HepG2 (cell line): ENCODE data around the gene RIPOR3. TPM values are rescaled to one million over a fixed set of nuclear protein-coding genes. Genes with fewer than 3 reads are reported as not detected.

Experiments used
- ATF1 ChIP-seq: IDR thresholded peaks from 2 replicates; pipeline ENCODE4 v1.6.1; 2016; ENCODE audit warnings: mild to moderate bottlenecking, control low read depth
- CENPBD1 ChIP-seq: sonication (generic); formaldehyde crosslinking; IDR thresholded peaks from 2 replicates; pipeline ENCODE4 v1.8.0; 2022; ENCODE audit warnings: missing genetic modification reagents, low read depth, mild to moderate bottlenecking, borderline replicate concordance
- FOXK2 ChIP-seq: fragments of 450-650 bp; IDR thresholded peaks from 2 replicates; pipeline ENCODE4 v1.6.1; 2016
- HOXA5 ChIP-seq: sonication (generic); formaldehyde crosslinking; IDR thresholded peaks from 2 replicates; pipeline ENCODE4 v1.4.0; 2020; ENCODE audit warnings: missing genetic modification reagents
- JUND ChIP-seq: sonication (generic); formaldehyde crosslinking; IDR thresholded peaks from 2 replicates; pipeline ENCODE4 v1.8.0; 2022; ENCODE audit warnings: mild to moderate bottlenecking, missing genetic modification reagents
- MAFF ChIP-seq: IDR thresholded peaks from 2 replicates; pipeline ENCODE4 v1.6.1; 2011; ENCODE audit warnings: low read depth, low read length, improper control_type of control experiment
- MLXIP ChIP-seq: sonication (generic); formaldehyde crosslinking; IDR thresholded peaks from 2 replicates; pipeline ENCODE4 v1.9.0; 2021; ENCODE audit warnings: missing genetic modification reagents, borderline replicate concordance
- MTA3 ChIP-seq: sonication (generic); formaldehyde crosslinking; IDR thresholded peaks from 2 replicates; pipeline ENCODE4 v1.4.0; 2020; ENCODE audit warnings: missing genetic modification reagents
- ONECUT2 ChIP-seq: sonication (generic); formaldehyde crosslinking; IDR thresholded peaks from 2 replicates; pipeline ENCODE4 v1.4.0; 2020; ENCODE audit warnings: missing genetic modification reagents
- PPARG ChIP-seq: conservative IDR thresholded peaks from 2 replicates; pipeline ENCODE4 v1.6.1; 2016; ENCODE audit warnings: missing biosample characterization, missing genetic modification reagents
- ZNF569 ChIP-seq: sonication (generic); formaldehyde crosslinking; IDR thresholded peaks from 2 replicates; pipeline ENCODE4 v1.5.0; 2020; ENCODE audit warnings: mild to moderate bottlenecking, missing genetic modification reagents, moderate library complexity, borderline replicate concordance
- polyA plus RNA-seq, 8 experiments: library from polyadenylated mRNA; depleted of rRNA in 3 of 8; stranded (reverse) in 7 of 8; unstranded in 1 of 8; fragments of >200 nt; fragmentation: Illumina TruSeq in 4 of 8; extraction: Trizol in 4 of 8; gene quantifications; 2 replicates each; pipeline versions ENCODE4 v1.2.1 to v1.2.3, GENCODE V29; 2011 to 2016; ENCODE audit warnings: low read depth in 4 of 8, missing spikeins in 1 of 8, mixed read lengths in 1 of 8; ENCODE audit not compliant: insufficient read depth in 1 of 8
- total RNA-seq, 5 experiments: library from RNA; depleted of rRNA; stranded (reverse); fragments of >200 nt; fragmentation: Illumina TruSeq; extraction: Trizol; gene quantifications; 2 replicates each; pipeline ENCODE4 v1.2.3, GENCODE V29; 2016; ENCODE audit warnings: low read depth in 1 of 5
- TF ChIP-seq, protein P1 (sequence below), 2 experiments: sonication (generic) in 1 of 2; formaldehyde crosslinking in 1 of 2; IDR thresholded peaks; 2 replicates each; pipeline versions ENCODE4 v1.4.0 to v1.6.1; 2016 to 2020; ENCODE audit warnings: borderline replicate concordance in 1 of 2, low read depth in 1 of 2, mild to moderate bottlenecking in 1 of 2, missing genetic modification reagents in 1 of 2
- TF ChIP-seq, protein P2 (sequence below): sonication (generic); formaldehyde crosslinking; IDR thresholded peaks from 2 replicates; pipeline ENCODE4 v1.8.0; 2022; ENCODE audit warnings: missing genetic modification reagents, mild to moderate bottlenecking, inconsistent platforms, borderline replicate concordance
- TF ChIP-seq, protein P3 (sequence below): sonication (generic); formaldehyde crosslinking; IDR thresholded peaks from 2 replicates; pipeline ENCODE4 v1.5.0; 2020; ENCODE audit warnings: mild to moderate bottlenecking, missing genetic modification reagents, borderline replicate concordance

The RIPOR3 gene
- total and polyA plus RNA-seq, 2 of the 13 experiments (the other 11 are each of a cell fraction or from before 2014, with no cell fraction given), result 0.18 TPM; not detected in 1

DNA sequence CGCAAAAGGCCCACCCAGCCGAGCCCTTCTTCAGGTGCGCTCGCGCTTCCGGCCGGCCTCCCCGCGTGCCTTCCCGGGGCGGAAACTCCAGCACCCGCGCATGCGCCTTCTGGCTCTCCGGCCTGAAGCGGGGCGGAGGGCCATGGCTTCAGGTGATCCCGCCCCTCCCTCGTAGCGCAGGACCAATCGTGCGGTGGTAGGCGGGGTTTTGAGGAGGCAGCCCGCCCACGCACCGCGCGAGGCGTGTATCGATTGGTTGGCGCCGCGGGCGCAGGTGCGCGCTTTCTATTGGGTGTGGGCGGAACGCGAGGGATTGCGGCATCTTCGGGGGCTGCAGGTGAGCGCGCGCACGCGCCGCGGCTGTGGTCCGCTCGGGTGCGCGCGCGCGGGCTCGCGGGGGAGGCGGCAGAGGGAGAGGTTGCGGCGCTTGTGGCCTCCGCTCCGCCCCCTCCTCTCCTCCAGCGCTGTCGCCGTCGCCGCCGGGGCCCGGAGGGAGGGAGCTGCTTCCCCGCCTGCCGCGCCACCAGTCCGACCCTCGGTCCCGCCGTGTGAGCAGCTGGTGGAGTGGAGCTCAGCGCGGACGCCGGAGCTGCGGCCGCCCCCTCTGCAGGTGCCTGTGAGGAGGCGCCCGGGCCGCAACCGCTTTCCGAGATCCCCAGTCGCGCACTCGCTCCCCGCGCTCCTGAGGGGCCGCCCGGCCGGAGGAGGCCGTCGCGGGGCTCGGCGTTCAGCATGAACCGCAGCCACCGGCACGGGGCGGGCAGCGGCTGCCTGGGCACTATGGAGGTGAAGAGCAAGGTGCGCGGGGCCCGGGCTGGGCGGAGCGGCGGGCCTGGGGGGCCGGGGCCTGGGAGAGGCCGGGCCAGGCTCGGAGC lies 40.0 kb upstream of the RIPOR3 start, which contains the start of gene PARD6B (continued):
- TF ChIP-seq, protein P1, sequence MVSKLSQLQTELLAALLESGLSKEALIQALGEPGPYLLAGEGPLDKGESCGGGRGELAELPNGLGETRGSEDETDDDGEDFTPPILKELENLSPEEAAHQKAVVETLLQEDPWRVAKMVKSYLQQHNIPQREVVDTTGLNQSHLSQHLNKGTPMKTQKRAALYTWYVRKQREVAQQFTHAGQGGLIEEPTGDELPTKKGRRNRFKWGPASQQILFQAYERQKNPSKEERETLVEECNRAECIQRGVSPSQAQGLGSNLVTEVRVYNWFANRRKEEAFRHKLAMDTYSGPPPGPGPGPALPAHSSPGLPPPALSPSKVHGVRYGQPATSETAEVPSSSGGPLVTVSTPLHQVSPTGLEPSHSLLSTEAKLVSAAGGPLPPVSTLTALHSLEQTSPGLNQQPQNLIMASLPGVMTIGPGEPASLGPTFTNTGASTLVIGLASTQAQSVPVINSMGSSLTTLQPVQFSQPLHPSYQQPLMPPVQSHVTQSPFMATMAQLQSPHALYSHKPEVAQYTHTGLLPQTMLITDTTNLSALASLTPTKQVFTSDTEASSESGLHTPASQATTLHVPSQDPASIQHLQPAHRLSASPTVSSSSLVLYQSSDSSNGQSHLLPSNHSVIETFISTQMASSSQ (IDR thresholded peaks at IDR 0.05; ENCODE audit: low read depth), result no peak
- TF ChIP-seq, protein P1 (CRISPR knock-in tag; IDR thresholded peaks at IDR 0.05; ENCODE audit: borderline replicate concordance), result peak; percentile 45; the same call in 1 of the 2 replicates
- TF ChIP-seq, protein P2, sequence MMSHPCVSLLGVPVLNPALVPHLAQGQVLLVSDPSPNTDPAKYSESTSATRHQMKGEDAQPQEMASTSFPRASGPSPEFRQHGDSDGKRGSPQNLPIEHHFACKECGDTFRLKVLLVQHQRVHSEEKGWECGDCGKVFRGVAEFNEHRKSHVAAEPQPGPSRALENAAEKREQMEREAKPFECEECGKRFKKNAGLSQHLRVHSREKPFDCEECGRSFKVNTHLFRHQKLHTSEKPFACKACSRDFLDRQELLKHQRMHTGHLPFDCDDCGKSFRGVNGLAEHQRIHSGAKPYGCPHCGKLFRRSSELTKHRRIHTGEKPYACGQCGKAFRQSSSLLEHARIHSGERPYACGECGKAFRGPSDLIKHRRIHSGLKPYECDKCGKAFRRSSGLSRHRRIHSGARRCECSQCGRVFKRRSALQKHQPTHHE, result 0 out of 2 replicates have a peak, but pooled peaks have one; percentile 47
- TF ChIP-seq, protein P3, sequence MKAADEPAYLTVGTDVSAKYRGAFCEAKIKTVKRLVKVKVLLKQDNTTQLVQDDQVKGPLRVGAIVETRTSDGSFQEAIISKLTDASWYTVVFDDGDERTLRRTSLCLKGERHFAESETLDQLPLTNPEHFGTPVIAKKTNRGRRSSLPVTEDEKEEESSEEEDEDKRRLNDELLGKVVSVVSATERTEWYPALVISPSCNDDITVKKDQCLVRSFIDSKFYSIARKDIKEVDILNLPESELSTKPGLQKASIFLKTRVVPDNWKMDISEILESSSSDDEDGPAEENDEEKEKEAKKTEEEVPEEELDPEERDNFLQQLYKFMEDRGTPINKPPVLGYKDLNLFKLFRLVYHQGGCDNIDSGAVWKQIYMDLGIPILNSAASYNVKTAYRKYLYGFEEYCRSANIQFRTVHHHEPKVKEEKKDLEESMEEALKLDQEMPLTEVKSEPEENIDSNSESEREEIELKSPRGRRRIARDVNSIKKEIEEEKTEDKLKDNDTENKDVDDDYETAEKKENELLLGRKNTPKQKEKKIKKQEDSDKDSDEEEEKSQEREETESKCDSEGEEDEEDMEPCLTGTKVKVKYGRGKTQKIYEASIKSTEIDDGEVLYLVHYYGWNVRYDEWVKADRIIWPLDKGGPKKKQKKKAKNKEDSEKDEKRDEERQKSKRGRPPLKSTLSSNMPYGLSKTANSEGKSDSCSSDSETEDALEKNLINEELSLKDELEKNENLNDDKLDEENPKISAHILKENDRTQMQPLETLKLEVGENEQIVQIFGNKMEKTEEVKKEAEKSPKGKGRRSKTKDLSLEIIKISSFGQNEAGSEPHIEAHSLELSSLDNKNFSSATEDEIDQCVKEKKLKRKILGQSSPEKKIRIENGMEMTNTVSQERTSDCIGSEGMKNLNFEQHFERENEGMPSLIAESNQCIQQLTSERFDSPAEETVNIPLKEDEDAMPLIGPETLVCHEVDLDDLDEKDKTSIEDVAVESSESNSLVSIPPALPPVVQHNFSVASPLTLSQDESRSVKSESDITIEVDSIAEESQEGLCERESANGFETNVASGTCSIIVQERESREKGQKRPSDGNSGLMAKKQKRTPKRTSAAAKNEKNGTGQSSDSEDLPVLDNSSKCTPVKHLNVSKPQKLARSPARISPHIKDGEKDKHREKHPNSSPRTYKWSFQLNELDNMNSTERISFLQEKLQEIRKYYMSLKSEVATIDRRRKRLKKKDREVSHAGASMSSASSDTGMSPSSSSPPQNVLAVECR (CRISPR knock-in tag), result peak; percentile 85
- TF ChIP-seq ONECUT2 (CRISPR knock-in tag), result peak; percentile 92
- peak; percentile 33; the same call in 1 of the 2 replicates for TF ChIP-seq FOXK2
- TF ChIP-seq PPARG (CRISPR knock-in tag), result 0 out of 2 replicates have a peak, but pooled peaks have one; percentile 13
- TF ChIP-seq MAFF, result no peak
- no peak; the same call in 1 of the 2 replicates for TF ChIP-seq HOXA5
- no peak for TF ChIP-seq CENPBD1 (CRISPR knock-in tag)
- no peak for TF ChIP-seq ATF1 (CRISPR knock-in tag)
- no peak for TF ChIP-seq MTA3 (CRISPR knock-in tag)
- no peak for TF ChIP-seq JUND (CRISPR knock-in tag)
- no peak for TF ChIP-seq ZNF569 (CRISPR knock-in tag)
- TF ChIP-seq MLXIP, result 0 out of 2 replicates have a peak, but pooled peaks have one; percentile 73
